HEK293 (cell line): ENCODE measurements around the gene TBCEL.

Source experiments
- CTCF ChIA-PET: fragments of 350-600 bp; formaldehyde crosslinking; extraction: SDS; loops from one replicate; lab custom pipeline; 2021; ENCODE audit warnings: antibody characterized with exemption; lab: Yijun Ruan, JAX
- POLR2A ChIA-PET: fragments of 300-600 bp; formaldehyde crosslinking; extraction: SDS; loops from one replicate; lab custom pipeline; 2020; ENCODE audit warnings: antibody characterized with exemption, inconsistent platforms; lab: Yijun Ruan, JAX
- H3K27ac ChIP-seq: fragments of 200-500 bp; sonication (Bioruptor generic); 2 replicates; pipeline ENCODE4 v1.5.1; 2014; ENCODE audit warnings: low read depth, low read length, control low read depth, inconsistent platforms; ENCODE audit errors: extremely low read depth
- H3K36me3 ChIP-seq, 2 experiments: fragments of 200-500 bp in 1 of 2; sonication (Bioruptor generic) in 1 of 2; 1 replicate in 1 of 2; 2 replicates in 1 of 2; pipeline ENCODE4 v1.5.1; 2014 to 2017; ENCODE audit warnings: inconsistent platforms in 2 of 2, low read length in 2 of 2; ENCODE audit not compliant: control insufficient read depth in 2 of 2, insufficient read depth in 1 of 2
- H3K4me1 ChIP-seq: fragments of 200-500 bp; sonication (Bioruptor generic); 2 replicates; pipeline ENCODE4 v1.5.1; 2014; ENCODE audit warnings: mild to moderate bottlenecking, low read length, inconsistent platforms; ENCODE audit not compliant: control insufficient read depth, insufficient read depth
- H3K4me3 ChIP-seq: 2 replicates; pipeline ENCODE4 v1.5.1; 2011; ENCODE audit warnings: low read depth, mild to moderate bottlenecking, control low read depth, low read length, moderate library complexity
- H3K9me3 ChIP-seq: fragments of 200-500 bp; sonication (Bioruptor generic); 2 replicates; pipeline ENCODE4 v1.5.1; 2014; ENCODE audit warnings: low read depth, low read length, inconsistent platforms; ENCODE audit not compliant: control insufficient read depth, insufficient read depth
- HOXD13 ChIP-seq: sonication (generic); formaldehyde crosslinking; IDR thresholded peaks from 2 replicates; pipeline ENCODE4 v1.8.0; 2022; ENCODE audit warnings: missing genetic modification reagents, borderline replicate concordance
- IKZF3 ChIP-seq: fragments of 450-650 bp; IDR thresholded peaks from 2 replicates; pipeline ENCODE4 v1.5.0; 2018; ENCODE audit warnings: missing biosample characterization, mild to moderate bottlenecking, missing genetic modification characterization, moderate library complexity
- MZF1 ChIP-seq: fragments of 450-650 bp; formaldehyde crosslinking; IDR thresholded peaks from 2 replicates; pipeline ENCODE4 v1.5.1; 2017; ENCODE audit warnings: missing biosample characterization, missing genetic modification characterization, borderline replicate concordance
- RBAK ChIP-seq: fragments of 450-650 bp; formaldehyde crosslinking; IDR thresholded peaks from 2 replicates; pipeline ENCODE4 v1.5.1; 2016; ENCODE audit warnings: missing biosample characterization, missing genetic modification characterization
- ZNF239 ChIP-seq: fragments of 450-650 bp; formaldehyde crosslinking; IDR thresholded peaks from 2 replicates; pipeline ENCODE4 v1.5.1; 2016; ENCODE audit warnings: missing biosample characterization, missing genetic modification characterization
- ZNF24 ChIP-seq: fragments of 450-650 bp; formaldehyde crosslinking; IDR thresholded peaks from 2 replicates; pipeline ENCODE4 v1.5.1; 2016; ENCODE audit warnings: missing biosample characterization, missing genetic modification characterization
- ZNF324 ChIP-seq: fragments of 450-650 bp; formaldehyde crosslinking; IDR thresholded peaks from 2 replicates; pipeline ENCODE4 v1.5.1; 2016; ENCODE audit warnings: missing biosample characterization, missing genetic modification characterization
- ZNF354C ChIP-seq: fragments of 450-650 bp; formaldehyde crosslinking; IDR thresholded peaks from 2 replicates; pipeline ENCODE4 v1.5.1; 2016; ENCODE audit warnings: missing biosample characterization, missing genetic modification characterization, low read depth, borderline replicate concordance
- ZNF416 ChIP-seq: fragments of 450-650 bp; formaldehyde crosslinking; IDR thresholded peaks from 2 replicates; pipeline ENCODE4 v1.5.1; 2016; ENCODE audit warnings: missing biosample characterization, missing genetic modification characterization
- ZNF449 ChIP-seq: fragments of 450-650 bp; formaldehyde crosslinking; IDR thresholded peaks from 2 replicates; pipeline ENCODE4 v1.5.1; 2017; ENCODE audit warnings: missing biosample characterization, mild to moderate bottlenecking, missing genetic modification characterization, moderate library complexity
- ZNF658 ChIP-seq: fragments of 450-650 bp; formaldehyde crosslinking; IDR thresholded peaks from 2 replicates; pipeline ENCODE4; 2016; ENCODE audit warnings: missing biosample characterization, missing genetic modification characterization
- ZNF707 ChIP-seq: fragments of 450-650 bp; formaldehyde crosslinking; IDR thresholded peaks from 2 replicates; pipeline ENCODE4 v1.5.1; 2016; ENCODE audit warnings: missing biosample characterization, missing genetic modification characterization
- ZNF830 ChIP-seq: fragments of 450-650 bp; IDR thresholded peaks from 2 replicates; pipeline ENCODE4 v1.5.0; 2018; ENCODE audit warnings: missing biosample characterization, missing genetic modification characterization, low read depth, mild to moderate bottlenecking, moderate library complexity
- ZSCAN16 ChIP-seq: fragments of 450-650 bp; formaldehyde crosslinking; IDR thresholded peaks from 2 replicates; pipeline ENCODE4 v1.5.1; 2016; ENCODE audit warnings: missing biosample characterization, missing genetic modification characterization
- ZSCAN18 ChIP-seq: fragments of 450-650 bp; formaldehyde crosslinking; IDR thresholded peaks from 2 replicates; pipeline ENCODE4 v1.5.1; 2016; ENCODE audit warnings: missing biosample characterization, missing genetic modification characterization
- ZXDB ChIP-seq: fragments of 450-650 bp; formaldehyde crosslinking; IDR thresholded peaks from 2 replicates; pipeline ENCODE4 v1.5.1; 2016; ENCODE audit warnings: missing biosample characterization, missing genetic modification characterization
- TF ChIP-seq, protein P1 (sequence below): fragments of 450-650 bp; formaldehyde crosslinking; IDR thresholded peaks from 2 replicates; pipeline ENCODE4 v1.5.1; 2016; ENCODE audit warnings: missing biosample characterization, missing genetic modification characterization
- TF ChIP-seq, protein P2 (sequence below): fragments of 450-650 bp; formaldehyde crosslinking; IDR thresholded peaks from 2 replicates; pipeline ENCODE4 v1.5.1; 2017; ENCODE audit warnings: missing biosample characterization, missing genetic modification characterization
- TF ChIP-seq, protein P3 (sequence below): fragments of 450-650 bp; formaldehyde crosslinking; IDR thresholded peaks from 2 replicates; pipeline ENCODE4 v1.5.1; 2017; ENCODE audit warnings: missing biosample characterization, missing genetic modification characterization

Gene TBCEL

GRCh38 chr11:121090145-121090721 lies 66.3 kb downstream of the TBCEL start:
- no peak overlapping the region for H3K4me3 ChIP-seq
- POLR2A ChIA-PET, result no interaction called here
- no peak overlapping the region for H3K27ac ChIP-seq
- no peak for TF ChIP-seq RBAK (tag by site-specific recombination)
- no peak for TF ChIP-seq ZSCAN16 (tag by site-specific recombination)
- no peak for TF ChIP-seq ZNF354C
- no peak for TF ChIP-seq IKZF3 (tag by site-specific recombination)
- TF ChIP-seq ZNF324, result no peak
- no peak for TF ChIP-seq ZNF449 (tag by site-specific recombination)
- TF ChIP-seq ZNF24 (tag by site-specific recombination), result no peak
- no peak for TF ChIP-seq MZF1
- TF ChIP-seq ZNF239 (tag by site-specific recombination), result no peak
- no peak for TF ChIP-seq ZNF658 (tag by site-specific recombination)
- no peak for TF ChIP-seq HOXD13
- TF ChIP-seq ZSCAN18 (tag by site-specific recombination), result no peak
- TF ChIP-seq, protein P1, sequence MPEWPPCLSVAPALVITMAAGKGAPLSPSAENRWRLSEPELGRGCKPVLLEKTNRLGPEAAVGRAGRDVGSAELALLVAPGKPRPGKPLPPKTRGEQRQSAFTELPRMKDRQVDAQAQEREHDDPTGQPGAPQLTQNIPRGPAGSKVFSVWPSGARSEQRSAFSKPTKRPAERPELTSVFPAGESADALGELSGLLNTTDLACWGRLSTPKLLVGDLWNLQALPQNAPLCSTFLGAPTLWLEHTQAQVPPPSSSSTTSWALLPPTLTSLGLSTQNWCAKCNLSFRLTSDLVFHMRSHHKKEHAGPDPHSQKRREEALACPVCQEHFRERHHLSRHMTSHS (tag by site-specific recombination), result no peak
- TF ChIP-seq ZNF416 (tag by site-specific recombination), result no peak
- TF ChIP-seq, protein P2, sequence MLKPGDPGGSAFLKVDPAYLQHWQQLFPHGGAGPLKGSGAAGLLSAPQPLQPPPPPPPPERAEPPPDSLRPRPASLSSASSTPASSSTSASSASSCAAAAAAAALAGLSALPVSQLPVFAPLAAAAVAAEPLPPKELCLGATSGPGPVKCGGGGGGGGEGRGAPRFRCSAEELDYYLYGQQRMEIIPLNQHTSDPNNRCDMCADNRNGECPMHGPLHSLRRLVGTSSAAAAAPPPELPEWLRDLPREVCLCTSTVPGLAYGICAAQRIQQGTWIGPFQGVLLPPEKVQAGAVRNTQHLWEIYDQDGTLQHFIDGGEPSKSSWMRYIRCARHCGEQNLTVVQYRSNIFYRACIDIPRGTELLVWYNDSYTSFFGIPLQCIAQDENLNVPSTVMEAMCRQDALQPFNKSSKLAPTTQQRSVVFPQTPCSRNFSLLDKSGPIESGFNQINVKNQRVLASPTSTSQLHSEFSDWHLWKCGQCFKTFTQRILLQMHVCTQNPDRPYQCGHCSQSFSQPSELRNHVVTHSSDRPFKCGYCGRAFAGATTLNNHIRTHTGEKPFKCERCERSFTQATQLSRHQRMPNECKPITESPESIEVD (tag by site-specific recombination), result no peak
- no peak for TF ChIP-seq ZNF707 (tag by site-specific recombination)
- TF ChIP-seq, protein P3, sequence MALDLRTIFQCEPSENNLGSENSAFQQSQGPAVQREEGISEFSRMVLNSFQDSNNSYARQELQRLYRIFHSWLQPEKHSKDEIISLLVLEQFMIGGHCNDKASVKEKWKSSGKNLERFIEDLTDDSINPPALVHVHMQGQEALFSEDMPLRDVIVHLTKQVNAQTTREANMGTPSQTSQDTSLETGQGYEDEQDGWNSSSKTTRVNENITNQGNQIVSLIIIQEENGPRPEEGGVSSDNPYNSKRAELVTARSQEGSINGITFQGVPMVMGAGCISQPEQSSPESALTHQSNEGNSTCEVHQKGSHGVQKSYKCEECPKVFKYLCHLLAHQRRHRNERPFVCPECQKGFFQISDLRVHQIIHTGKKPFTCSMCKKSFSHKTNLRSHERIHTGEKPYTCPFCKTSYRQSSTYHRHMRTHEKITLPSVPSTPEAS (tag by site-specific recombination), result no peak
- TF ChIP-seq ZNF830 (tag by site-specific recombination), result no peak
- no peak for TF ChIP-seq ZXDB (tag by site-specific recombination)
- H3K9me3 ChIP-seq, result no peaks in the 10 kb centered on the region
- CTCF ChIA-PET, result no interaction called here
- H3K4me1 ChIP-seq, result no peaks in the 10 kb centered on the region
- peaks cover 0 to 37% of the 10 kb centered on the region in 2 experiments; a peak in 2 of 3 replicates for H3K36me3 ChIP-seq
